ENCODE results near the gene GTPBP6.

DNA sequence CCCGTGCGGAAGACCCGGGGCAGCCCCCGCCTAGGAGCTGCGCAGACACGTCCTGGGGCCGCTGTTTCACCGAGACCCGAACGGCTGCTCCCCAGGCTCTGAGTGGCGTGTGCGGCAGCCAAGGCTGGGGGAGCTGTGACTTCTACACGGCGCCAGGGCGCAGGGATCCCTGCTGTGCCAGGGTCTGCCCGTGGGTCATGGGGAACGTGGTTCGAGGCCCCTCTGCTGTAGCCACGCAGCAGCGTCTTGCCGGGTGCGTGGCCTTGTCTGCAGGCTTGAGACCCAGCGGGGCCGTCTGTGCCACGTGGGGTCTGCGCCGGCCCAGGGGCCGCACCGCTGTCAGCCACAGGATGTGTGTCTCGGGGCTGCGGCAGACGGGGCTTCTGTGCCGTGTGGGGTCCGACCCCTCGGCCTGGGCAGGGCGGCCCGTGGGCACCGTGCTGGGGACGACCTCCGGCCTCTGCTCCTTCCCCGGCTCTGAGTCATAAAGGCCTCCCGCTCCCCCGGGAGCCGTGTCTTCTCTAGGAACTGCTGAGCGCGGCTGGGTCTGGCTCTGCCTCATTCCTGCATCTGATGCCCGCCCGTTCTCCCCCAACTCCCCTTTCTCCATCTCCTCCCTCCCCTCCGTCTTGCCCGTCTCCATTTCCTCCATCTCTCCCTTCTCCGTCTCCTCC, 12.7 kb upstream of the GTPBP6 start:
- TF ChIP-seq POLR2A (IDR thresholded peaks at IDR 0.05) (no peak), POLR2AphosphoS5 (IDR thresholded peaks at IDR 0.05) (no peak)
- TF ChIP-seq, protein P1, sequence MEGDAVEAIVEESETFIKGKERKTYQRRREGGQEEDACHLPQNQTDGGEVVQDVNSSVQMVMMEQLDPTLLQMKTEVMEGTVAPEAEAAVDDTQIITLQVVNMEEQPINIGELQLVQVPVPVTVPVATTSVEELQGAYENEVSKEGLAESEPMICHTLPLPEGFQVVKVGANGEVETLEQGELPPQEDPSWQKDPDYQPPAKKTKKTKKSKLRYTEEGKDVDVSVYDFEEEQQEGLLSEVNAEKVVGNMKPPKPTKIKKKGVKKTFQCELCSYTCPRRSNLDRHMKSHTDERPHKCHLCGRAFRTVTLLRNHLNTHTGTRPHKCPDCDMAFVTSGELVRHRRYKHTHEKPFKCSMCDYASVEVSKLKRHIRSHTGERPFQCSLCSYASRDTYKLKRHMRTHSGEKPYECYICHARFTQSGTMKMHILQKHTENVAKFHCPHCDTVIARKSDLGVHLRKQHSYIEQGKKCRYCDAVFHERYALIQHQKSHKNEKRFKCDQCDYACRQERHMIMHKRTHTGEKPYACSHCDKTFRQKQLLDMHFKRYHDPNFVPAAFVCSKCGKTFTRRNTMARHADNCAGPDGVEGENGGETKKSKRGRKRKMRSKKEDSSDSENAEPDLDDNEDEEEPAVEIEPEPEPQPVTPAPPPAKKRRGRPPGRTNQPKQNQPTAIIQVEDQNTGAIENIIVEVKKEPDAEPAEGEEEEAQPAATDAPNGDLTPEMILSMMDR (IDR thresholded peaks at IDR 0.05): no peak
